Epithelial cell of prostate (primary cell): ENCODE measurements around the gene PRLR.

ENCODE experiments used
- DNase-seq: peaks from one replicate; pipeline ENCODE4 v3.0.0-alpha.2; 2011; ENCODE audit warnings: low read depth, low spot score
- H3K27ac ChIP-seq: fragments of 450-650 bp; 2 replicates; pipeline ENCODE4 v1.5.1; 2017; ENCODE audit warnings: mild to moderate bottlenecking

Gene PRLR

GRCh38 chr5:35095366-35095765 lies 134.9 kb downstream of the PRLR start:
- H3K27ac ChIP-seq: no peak overlapping the region
- DNase-seq: no peak

GRCh38 chr5:35094948-35095347 lies 135.3 kb downstream of the PRLR start:
- DNase-seq: no peak
- H3K27ac ChIP-seq: no peak overlapping the region

GRCh38 chr5:35092703-35093102 lies 137.6 kb downstream of the PRLR start:
- H3K27ac ChIP-seq: no peak overlapping the region
- no peak for DNase-seq

GRCh38 chr5:35091704-35092103 lies 138.6 kb downstream of the PRLR start:
- DNase-seq: no peak
- no peak overlapping the region for H3K27ac ChIP-seq

- no peak overlapping the region for H3K27ac ChIP-seq
- DNase-seq: no peak
These were observed 140.7 kb downstream of the PRLR start for GRCh38 chr5:35089334-35090314.

GRCh38 chr5:35087991-35088390 lies 142.3 kb downstream of the PRLR start:
- no peak for DNase-seq

GRCh38 chr5:35083150-35083549 lies 147.1 kb downstream of the PRLR start:
- DNase-seq: no peak
- no peak overlapping the region for H3K27ac ChIP-seq

More at GRCh38 chr5:35087991-35088390, 142.3 kb downstream of the PRLR start:
- no peak overlapping the region for H3K27ac ChIP-seq

- no peak overlapping the region for H3K27ac ChIP-seq
These were observed 147.8 kb downstream of the PRLR start for GRCh38 chr5:35082530-35082929.

GRCh38 chr5:35081134-35081533 lies 149.2 kb downstream of the PRLR start:
- no peak for DNase-seq
- no peak overlapping the region for H3K27ac ChIP-seq

More at GRCh38 chr5:35082530-35082929, 147.8 kb downstream of the PRLR start:
- DNase-seq: no peak

- H3K27ac ChIP-seq: no peak overlapping the region
These were observed 157.1 kb downstream of the PRLR start for GRCh38 chr5:35073160-35073559.

GRCh38 chr5:35069188-35069587 lies 161.1 kb downstream of the PRLR start:
- DNase-seq: no peak
- H3K27ac ChIP-seq: no peak overlapping the region

More at GRCh38 chr5:35073160-35073559, 157.1 kb downstream of the PRLR start:
- DNase-seq: no peak

GRCh38 chr5:35067985-35068384 lies 162.3 kb downstream of the PRLR start:
- DNase-seq: no peak
- no peak overlapping the region for H3K27ac ChIP-seq

GRCh38 chr5:35066260-35066795 lies 164.0 kb downstream of the PRLR start:
- no peak for DNase-seq
- H3K27ac ChIP-seq: no peak overlapping the region

GRCh38 chr5:35063414-35063813 lies 166.9 kb downstream of the PRLR start:
- no peak for DNase-seq

GRCh38 chr5:35061211-35061770 lies 169.0 kb downstream of the PRLR start:
- no peak for DNase-seq
- no peak overlapping the region for H3K27ac ChIP-seq

More at GRCh38 chr5:35063414-35063813, 166.9 kb downstream of the PRLR start:
- H3K27ac ChIP-seq: no peak overlapping the region

- H3K27ac ChIP-seq: no peak overlapping the region
These were observed 170.1 kb downstream of the PRLR start for GRCh38 chr5:35060236-35060635.

GRCh38 chr5:35059251-35059650 lies 171.0 kb downstream of the PRLR start:
- DNase-seq: no peak
- no peak overlapping the region for H3K27ac ChIP-seq

More at GRCh38 chr5:35060236-35060635, 170.1 kb downstream of the PRLR start:
- no peak for DNase-seq

- no peak for DNase-seq
- H3K27ac ChIP-seq: no peak overlapping the region
These were observed 171.9 kb downstream of the PRLR start for GRCh38 chr5:35058374-35058788.

GRCh38 chr5:35056686-35057085 lies 173.6 kb downstream of the PRLR start:
- no peak for DNase-seq
- H3K27ac ChIP-seq: no peak overlapping the region

GRCh38 chr5:35052838-35053237 lies 177.4 kb downstream of the PRLR start:
- H3K27ac ChIP-seq: no peak overlapping the region
- DNase-seq: no peak

- DNase-seq: no peak
- no peak overlapping the region for H3K27ac ChIP-seq
These were observed 179.7 kb downstream of the PRLR start for GRCh38 chr5:35050541-35051126.
